COR-L47 (cell line): ENCODE data around the gene KCTD21.
A peak's percentile ranks its signal among the peaks of the same experiment; 100 is the strongest.

Experiments used
- DNase-seq: peaks from one replicate; lab custom pipeline; 2025; lab: John Stamatoyannopoulos, UW

The KCTD21 gene

GRCh38 chr11:78139422-78140391 is 48.7 kb downstream of the KCTD21 start, which contains the start of gene ALG8:
Gene ALG8 (minus strand): TSS chr11:78139626. CDS start chr11:78139588, 38 bp downstream.
- DNase-seq, result peak; percentile 95

GRCh38 chr11:78138694-78139421 is 49.6 kb downstream of the KCTD21 start:
- DNase-seq, result no peak

GRCh38 chr11:78138291-78138690 is 50.1 kb downstream of the KCTD21 start:
- DNase-seq, result no peak

GRCh38 chr11:78132475-78132874 is 56.0 kb downstream of the KCTD21 start:
- DNase-seq, result no peak

- no peak for DNase-seq
Observed at GRCh38 chr11:78131956-78132355, 56.5 kb downstream of the KCTD21 start.

GRCh38 chr11:78127403-78127802 is 61.0 kb downstream of the KCTD21 start:
- no peak for DNase-seq
